ENCODE data around the gene PTPRK. TPM values are rescaled to one million over a fixed set of nuclear protein-coding genes. Genes with fewer than 3 reads are reported as not detected.

PTPRK gene
- total RNA-seq, 1 experiment from 2014 or later: 34.2 TPM

- ChIA-PET RAD21 (ENCODE audit: low non-redundant PET in 1 of 2, low total read pairs in 2 of 2, uncharacterized antibody in 2 of 2, unreplicated experiment in 2 of 2) (no interaction called here), POLR2A (no interaction called here), CTCF (interaction anchor here (1.0 kb wide), 2 partner anchors 9 to 11 kb away, joined by 3 read pairs; no protein-coding TSS in a partner anchor)
- H3K4me2 ChIP-seq (ENCODE audit: low read length): no peak overlapping the region
- intact Hi-C loops (cut with micrococcal nuclease): no loop called here
- no peaks in the 10 kb centered on the region for H4K20me1 ChIP-seq (ENCODE audit: insufficient read depth)
- no peaks in the 10 kb centered on the region for H3K36me3 ChIP-seq (ENCODE audit: control insufficient read depth in 1 of 2, insufficient read depth in 2 of 2, low read length in 2 of 2)
- no peaks in the 10 kb centered on the region for H3K4me1 ChIP-seq (ENCODE audit: control insufficient read depth in 1 of 2, insufficient read depth in 2 of 2, low read length in 2 of 2)
- no peak for TF ChIP-seq YY1 (IDR thresholded peaks at IDR 0.05; ENCODE audit: extremely low read depth, insufficient replicate concordance, low read depth, low read length)
- DNase-seq (ENCODE audit: low read depth, low spot score): no peak
- ATAC-seq: no peak
- H3K79me2 ChIP-seq (ENCODE audit: insufficient read depth, low read length): peaks cover 9% of the 10 kb centered on the region
- H3K27ac ChIP-seq (ENCODE audit: low read depth, low read length): no peak overlapping the region
- H3K4me3 ChIP-seq (replicated peaks in 1 of 2; ENCODE audit: low read depth in 1 of 2, low read length in 2 of 2): no peak overlapping the region
- no peaks in the 10 kb centered on the region for H3K9me2 ChIP-seq (ENCODE audit: insufficient read depth)
- no TSS peak for BruUV-seq (replicated peaks)
- H3K9me3 ChIP-seq (ENCODE audit: control insufficient read depth in 1 of 2, insufficient read depth in 1 of 2, low read depth in 1 of 2, low read length in 2 of 2): no peaks in the 10 kb centered on the region
- H3K27me3 ChIP-seq (ENCODE audit: insufficient read depth, low read length): no peaks in the 10 kb centered on the region
- H2AFZ ChIP-seq (ENCODE audit: low read depth, low read length, poor library complexity, severe bottlenecking): no peak overlapping the region
- H3K9ac ChIP-seq (ENCODE audit: low read length): no peak overlapping the region
Measured at GRCh38 chr6:128498234-128498633, 22.2 kb downstream of the PTPRK start.

DNA sequence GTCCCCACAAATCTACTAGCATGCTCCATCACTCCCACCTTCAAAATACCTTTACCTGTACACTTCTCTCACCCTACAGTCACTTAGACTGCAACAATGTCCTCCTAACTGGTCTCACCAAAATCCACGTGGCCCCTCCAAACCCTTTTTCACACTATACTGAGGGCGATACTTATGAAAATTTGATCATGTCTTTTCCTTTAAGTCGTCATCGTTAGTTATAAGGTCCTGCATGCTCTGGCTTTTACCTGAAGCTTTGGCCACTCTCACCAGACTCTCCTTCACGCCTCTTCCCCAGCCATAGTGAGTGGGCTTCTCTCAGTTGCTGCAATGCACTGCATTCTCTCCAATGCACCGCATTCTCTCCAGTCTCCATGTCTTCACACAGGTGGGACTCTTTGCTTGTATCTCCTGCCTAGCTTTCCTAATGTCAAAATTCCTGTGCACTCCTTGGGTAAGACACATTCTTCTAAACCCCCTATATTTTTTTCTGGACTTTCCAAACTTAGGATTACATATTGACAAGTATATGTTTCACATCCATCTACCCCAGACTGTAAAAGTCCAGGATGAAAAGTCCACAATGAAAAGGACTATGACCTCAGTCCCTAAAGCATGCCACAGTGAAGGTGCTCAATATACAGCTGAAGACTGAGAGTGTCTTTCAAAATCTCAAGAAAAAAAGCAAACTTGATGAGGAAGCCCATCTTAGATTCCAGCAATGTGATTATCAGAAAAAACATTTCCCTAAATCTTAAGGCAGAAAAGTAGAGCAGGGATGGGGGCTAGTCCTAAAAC lies 24.7 kb downstream of the PTPRK start:
- no peaks in the 10 kb centered on the region for H3K9me3 ChIP-seq (ENCODE audit: control insufficient read depth in 1 of 2, insufficient read depth in 1 of 2, low read depth in 1 of 2, low read length in 2 of 2)
- intact Hi-C loops (cut with micrococcal nuclease): no loop called here
- peaks cover 0 to 15% of the 10 kb centered on the region in 2 experiments; a peak in 2 of 4 replicates for H3K4me1 ChIP-seq (ENCODE audit: control insufficient read depth in 1 of 2, insufficient read depth in 2 of 2, low read length in 2 of 2)
- no peak overlapping the region for H3K4me3 ChIP-seq (replicated peaks in 1 of 2; ENCODE audit: low read depth in 1 of 2, low read length in 2 of 2)
- no peak for TF ChIP-seq CEBPB (IDR thresholded peaks at IDR 0.05; ENCODE audit: low read depth)
- RAD21 ChIA-PET (ENCODE audit: low non-redundant PET in 1 of 2, low total read pairs in 2 of 2, uncharacterized antibody in 2 of 2, unreplicated experiment in 2 of 2): no interaction called here
- no peaks in the 10 kb centered on the region for H4K20me1 ChIP-seq (ENCODE audit: insufficient read depth)
- no peak overlapping the region for H3K9ac ChIP-seq (ENCODE audit: low read length)
- CTCF ChIA-PET: no interaction called here
- H3K27ac ChIP-seq (ENCODE audit: low read depth, low read length): no peak overlapping the region
- no peak overlapping the region for H2AFZ ChIP-seq (ENCODE audit: low read depth, low read length, poor library complexity, severe bottlenecking)
- H3K9me2 ChIP-seq (ENCODE audit: insufficient read depth): no peaks in the 10 kb centered on the region
- H3K36me3 ChIP-seq (ENCODE audit: control insufficient read depth in 1 of 2, insufficient read depth in 2 of 2, low read length in 2 of 2): no peaks in the 10 kb centered on the region
- BruUV-seq (replicated peaks): no TSS peak
- POLR2A ChIA-PET: interaction anchor here (1.5 kb wide), 1 partner anchor 9 kb away, joined by 3 read pairs; no protein-coding TSS in a partner anchor
- DNase-seq (ENCODE audit: low read depth, low spot score) (no peak), ATAC-seq (no peak)
- no peak overlapping the region for H3K4me2 ChIP-seq (ENCODE audit: low read length)
- no peaks in the 10 kb centered on the region for H3K27me3 ChIP-seq (ENCODE audit: insufficient read depth, low read length)
- no peaks in the 10 kb centered on the region for H3K79me2 ChIP-seq (ENCODE audit: insufficient read depth, low read length)
